Neural progenitor cell (in vitro differentiated cells): ENCODE data around the gene RNMT.

Experiments
- EZH2 ChIP-seq: fragments of 200-600 bp; sonication (generic); IDR thresholded peaks from 2 replicates; pipeline ENCODE4 v1.6.1; 2017; ENCODE audit warnings: antibody characterized with exemption, mild to moderate bottlenecking, moderate library complexity
- TF ChIP-seq, protein P1 (sequence below): fragments of 200-600 bp; sonication (generic); IDR thresholded peaks from 2 replicates; pipeline ENCODE4 v1.5.1; 2017; ENCODE audit warnings: antibody characterized with exemption, mild to moderate bottlenecking

DNA sequence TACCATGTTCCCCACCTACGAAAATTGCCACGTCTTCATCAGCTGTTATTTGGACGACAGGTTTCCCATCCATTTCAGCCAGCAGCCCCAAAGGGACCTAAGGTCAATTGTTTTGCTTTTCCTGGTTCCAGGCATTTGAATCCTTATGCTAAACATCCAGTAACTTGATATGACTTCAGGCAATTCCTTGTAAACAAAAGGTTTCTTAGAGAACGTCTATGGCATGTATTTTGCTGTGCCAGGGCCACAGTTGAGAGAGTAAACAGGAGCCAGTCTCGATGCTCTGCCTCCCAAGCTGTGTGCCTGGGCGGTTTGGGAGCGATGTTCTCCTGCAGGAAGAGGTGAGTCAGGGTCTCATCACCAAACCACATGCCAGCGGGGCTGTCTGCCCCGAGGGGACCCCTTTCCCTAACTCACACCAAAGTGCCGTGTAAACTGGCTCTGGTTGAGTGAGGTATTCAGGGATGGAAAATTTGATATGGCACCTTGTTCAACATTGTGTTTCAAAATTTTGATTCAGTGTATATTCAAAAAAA, 84.5 kb downstream of the RNMT start:
- no peak for TF ChIP-seq EZH2
- TF ChIP-seq, protein P1, sequence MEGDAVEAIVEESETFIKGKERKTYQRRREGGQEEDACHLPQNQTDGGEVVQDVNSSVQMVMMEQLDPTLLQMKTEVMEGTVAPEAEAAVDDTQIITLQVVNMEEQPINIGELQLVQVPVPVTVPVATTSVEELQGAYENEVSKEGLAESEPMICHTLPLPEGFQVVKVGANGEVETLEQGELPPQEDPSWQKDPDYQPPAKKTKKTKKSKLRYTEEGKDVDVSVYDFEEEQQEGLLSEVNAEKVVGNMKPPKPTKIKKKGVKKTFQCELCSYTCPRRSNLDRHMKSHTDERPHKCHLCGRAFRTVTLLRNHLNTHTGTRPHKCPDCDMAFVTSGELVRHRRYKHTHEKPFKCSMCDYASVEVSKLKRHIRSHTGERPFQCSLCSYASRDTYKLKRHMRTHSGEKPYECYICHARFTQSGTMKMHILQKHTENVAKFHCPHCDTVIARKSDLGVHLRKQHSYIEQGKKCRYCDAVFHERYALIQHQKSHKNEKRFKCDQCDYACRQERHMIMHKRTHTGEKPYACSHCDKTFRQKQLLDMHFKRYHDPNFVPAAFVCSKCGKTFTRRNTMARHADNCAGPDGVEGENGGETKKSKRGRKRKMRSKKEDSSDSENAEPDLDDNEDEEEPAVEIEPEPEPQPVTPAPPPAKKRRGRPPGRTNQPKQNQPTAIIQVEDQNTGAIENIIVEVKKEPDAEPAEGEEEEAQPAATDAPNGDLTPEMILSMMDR: no peak
